A549 treated with GW870086 at 1 μM for 4 hours (cell line): ENCODE results near the gene SUFU. TPM values are rescaled to one million over a fixed set of nuclear protein-coding genes. Genes with fewer than 3 reads are reported as not detected.

Experiments
- total RNA-seq: library from RNA; stranded (reverse); fragments of 200-300 nt; extraction: Qiagen RNA extraction; gene quantifications from 5 replicates; pipeline ENCODE4 v1.2.3, GENCODE V29; 2022; ENCODE audit warnings: low read depth

SUFU gene
- 4.9 to 7.7 TPM (median 6.4 TPM) in 5 replicates for total RNA-seq

DNA sequence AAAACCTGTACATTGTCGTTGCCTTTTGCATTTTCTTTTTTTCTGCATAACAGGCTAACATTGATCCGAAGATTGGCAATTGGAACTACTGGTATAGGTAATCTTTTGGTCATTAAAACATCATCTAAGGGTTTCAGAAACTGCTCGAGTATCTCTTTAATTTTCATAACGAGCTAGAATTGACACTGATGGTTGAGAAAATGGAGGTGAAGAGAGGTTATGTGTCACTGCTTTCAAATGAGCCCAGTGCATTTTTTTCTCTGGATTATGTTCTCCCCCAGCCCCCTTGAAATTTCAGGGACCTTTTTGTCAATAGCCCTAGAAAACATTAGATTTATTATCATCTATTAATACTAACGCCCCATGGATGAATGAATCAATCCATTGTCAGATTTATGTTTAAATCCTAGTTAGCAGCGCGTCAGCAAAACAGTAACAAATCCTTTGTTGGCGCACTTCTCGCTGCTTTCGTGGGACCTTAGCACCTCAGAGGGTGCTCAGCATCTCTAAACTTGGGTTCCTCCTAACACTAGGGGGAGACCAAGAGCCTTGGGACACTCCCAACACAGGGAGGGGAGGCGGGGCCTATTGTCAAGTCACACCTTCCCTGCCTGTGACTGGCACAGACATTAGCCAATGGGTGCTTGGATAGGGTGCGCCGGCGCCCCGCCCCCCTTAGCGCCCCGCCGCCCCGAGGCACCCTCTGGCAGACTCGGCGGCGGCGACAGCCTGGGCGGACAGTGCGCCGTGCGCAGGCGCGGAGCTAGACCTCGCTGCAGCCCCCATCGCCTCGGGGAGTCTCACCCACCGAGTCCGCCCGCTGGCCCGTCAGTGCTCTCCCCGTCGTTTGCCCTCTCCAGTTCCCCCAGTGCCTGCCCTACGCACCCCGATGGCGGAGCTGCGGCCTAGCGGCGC lies at the start of gene SUFU:
Gene SUFU (plus strand): TSS at position 709 of the 915 bp plus-strand sequence. CDS start 181 bp downstream, at position 890.

DNA sequence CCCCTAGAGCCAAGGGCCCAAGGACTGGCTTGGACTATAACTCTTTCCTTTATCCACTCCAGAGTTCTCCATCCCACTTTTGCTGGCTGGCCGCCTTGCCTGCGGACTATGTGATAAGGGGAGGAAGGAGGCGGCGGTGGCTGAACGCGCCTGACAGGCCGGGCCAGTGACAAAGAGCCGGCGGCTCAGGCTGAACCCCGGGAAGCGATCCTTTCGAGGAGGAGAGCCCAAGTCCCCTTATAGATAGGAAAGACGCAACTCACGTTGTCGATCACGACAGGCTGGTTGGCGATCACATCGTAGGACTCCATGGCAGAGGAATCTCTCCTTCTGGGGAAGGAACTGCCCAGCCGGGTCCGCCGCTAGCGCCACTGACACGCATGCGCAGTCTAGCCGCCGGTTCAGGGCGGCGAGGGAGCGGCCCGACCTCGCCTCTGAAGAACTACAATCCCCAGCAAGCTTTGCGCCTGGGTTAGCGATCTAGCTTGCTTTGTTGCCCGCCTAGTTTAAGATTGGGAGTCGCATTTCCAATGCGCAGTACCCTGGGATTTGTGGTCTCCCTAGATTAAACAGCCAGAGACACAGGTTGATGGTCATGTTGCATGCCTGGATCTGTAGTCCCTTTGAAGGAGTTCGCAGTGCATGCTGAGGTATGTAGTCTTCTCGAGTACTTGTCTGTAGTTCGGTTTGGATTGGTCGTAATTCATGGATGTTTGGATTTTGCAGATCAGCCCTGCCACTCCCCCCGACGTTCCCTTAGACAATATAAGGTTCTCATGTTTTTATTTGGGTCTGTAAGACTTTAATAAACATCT lies 1.2 kb upstream of the SUFU start, which contains the start of gene ACTR1A:
Gene ACTR1A (minus strand): TSS at position 376 of the 815 bp plus-strand sequence. CDS start 65 bp downstream, at position 311.

DNA sequence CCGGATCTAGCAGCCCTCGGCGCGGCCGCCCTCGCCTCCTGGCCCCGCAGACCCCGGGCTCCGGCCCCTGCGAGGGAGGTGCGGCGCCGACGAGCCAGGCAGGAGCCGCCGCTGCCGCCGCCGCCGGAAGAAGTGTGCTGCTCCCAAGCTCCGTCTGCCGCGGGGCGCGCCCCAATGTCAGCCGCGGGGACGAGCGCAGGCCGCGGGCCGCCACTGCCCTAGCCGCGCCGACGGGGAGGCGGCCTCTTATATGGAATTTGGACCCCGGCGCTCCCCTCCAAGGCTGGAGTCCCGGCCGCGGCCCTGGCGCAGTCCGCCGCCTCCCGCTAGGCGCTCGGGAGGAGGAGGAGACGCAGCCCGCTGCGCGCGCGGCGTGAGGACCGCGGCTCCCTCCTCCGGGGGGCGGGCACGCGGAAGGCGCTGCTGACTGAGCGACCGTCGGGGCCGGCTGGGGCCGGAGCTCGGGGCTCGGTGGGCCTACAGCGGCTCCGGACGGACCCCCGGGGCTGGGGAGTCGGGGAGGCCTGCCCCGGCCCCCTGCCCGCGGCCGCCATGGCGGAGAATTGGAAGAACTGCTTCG lies 140.4 kb downstream of the SUFU start, which contains the start of gene TRIM8:
Gene TRIM8 (plus strand): TSS at position 414 of the 580 bp plus-strand sequence. CDS start 139 bp downstream, at position 553.

Other genes with a start within 250 kb of the SUFU start
- 41.1 to 61.6 TPM (median 54.5 TPM) in 5 replicates for gene NFKB2, start 108.3 kb upstream of the SUFU start, total RNA-seq
- 0.39 to 0.80 TPM (median 0.50 TPM) in 5 replicates for gene PSD, start 85.2 kb upstream of the SUFU start, total RNA-seq
- gene FBXL15, start 83.1 kb upstream of the SUFU start, total RNA-seq: 6.5 to 9.6 TPM (median 8.2 TPM) in 5 replicates
- 58.5 to 67.4 TPM (median 64.3 TPM) in 5 replicates for gene CUEDC2, start 71.4 kb upstream of the SUFU start, total RNA-seq
- gene C10orf95, start 52.4 kb upstream of the SUFU start, total RNA-seq: 0.13 to 0.16 TPM (median 0.14 TPM) in 3 of 5 replicates, not detected in the others
- 84.9 to 99.9 TPM (median 92.0 TPM) in 5 replicates for gene ACTR1A, start 1.3 kb upstream of the SUFU start, total RNA-seq
- gene TRIM8, start 140.5 kb downstream of the SUFU start, total RNA-seq: 35.7 to 50.3 TPM (median 46.4 TPM) in 5 replicates
- 13.6 to 15.2 TPM (median 14.5 TPM) in 5 replicates for gene ARL3, start 210.4 kb downstream of the SUFU start, total RNA-seq
- 1.7 to 3.7 TPM (median 3.2 TPM) in 5 replicates for gene SFXN2, start 210.7 kb downstream of the SUFU start, total RNA-seq
- gene WBP1L, start 240.0 kb downstream of the SUFU start, total RNA-seq: 22.9 to 30.2 TPM (median 27.6 TPM) in 5 replicates